Mesenchymal stem cell (in vitro differentiated cells and primary cell): ENCODE measurements around the gene CHMP1A.
A peak's percentile ranks its signal among the peaks of the same experiment; 100 is the strongest.

Experiments
- DNase-seq: peaks from one replicate; pipeline ENCODE4 v3.0.0-alpha.2; 2013
- H2AFZ ChIP-seq: one replicate; pipeline ENCODE4 v1.6.1; 2013; ENCODE audit warnings: low read depth, mild to moderate bottlenecking, control low read depth, inconsistent platforms, low read length, moderate library complexity
- H2AK5ac ChIP-seq: 2 replicates; pipeline ENCODE4 v1.6.1; 2013; ENCODE audit warnings: low read length, moderate library complexity, mild to moderate bottlenecking, inconsistent platforms; ENCODE audit not compliant: severe bottlenecking
- H2BK120ac ChIP-seq: one replicate; pipeline ENCODE4 v1.6.1; 2013; ENCODE audit warnings: low read depth, mild to moderate bottlenecking, inconsistent platforms, low read length, moderate library complexity
- H2BK12ac ChIP-seq, 2 experiments: one replicate each; pipeline ENCODE4 v1.6.1; 2013; ENCODE audit warnings: inconsistent platforms in 2 of 2, low read length in 2 of 2, mild to moderate bottlenecking in 2 of 2, moderate library complexity in 2 of 2, control low read depth in 1 of 2
- H2BK15ac ChIP-seq: one replicate; pipeline ENCODE4 v1.6.1; 2013; ENCODE audit warnings: mild to moderate bottlenecking, low read depth, inconsistent platforms; ENCODE audit not compliant: poor library complexity, severe bottlenecking
- H2BK5ac ChIP-seq: 2 replicates; pipeline ENCODE4 v1.6.1; 2013; ENCODE audit warnings: low read depth, mild to moderate bottlenecking, low read length, control low read depth, inconsistent platforms; ENCODE audit not compliant: poor library complexity, severe bottlenecking
- H3K14ac ChIP-seq, 2 experiments: one replicate each; pipeline ENCODE4 v1.6.1; 2013; ENCODE audit warnings: inconsistent platforms in 2 of 2, low read length in 2 of 2, control low read depth in 1 of 2, mild to moderate bottlenecking in 1 of 2, moderate library complexity in 1 of 2
- H3K18ac ChIP-seq, 2 experiments: one replicate each; pipeline ENCODE4 v1.6.1; 2013; ENCODE audit warnings: inconsistent platforms in 2 of 2, low read length in 2 of 2, control low read depth in 1 of 2, low read depth in 1 of 2, mild to moderate bottlenecking in 1 of 2
- H3K23ac ChIP-seq, 2 experiments: one replicate each; pipeline ENCODE4 v1.6.1; 2013; ENCODE audit warnings: inconsistent platforms in 2 of 2, low read length in 2 of 2, mild to moderate bottlenecking in 2 of 2, moderate library complexity in 2 of 2, control low read depth in 1 of 2
- H3K27ac ChIP-seq: 2 replicates; pipeline ENCODE4 v1.5.1; 2013; ENCODE audit warnings: mild to moderate bottlenecking, moderate library complexity, low read length, control low read depth, inconsistent platforms; ENCODE audit not compliant: poor library complexity, severe bottlenecking
- H3K27me3 ChIP-seq, 2 experiments: 2 replicates each; pipeline versions ENCODE4 v1.6.1 to v1.7.0; 2013; ENCODE audit warnings: low read length in 2 of 2, mild to moderate bottlenecking in 2 of 2, moderate library complexity in 2 of 2, control low read depth in 1 of 2, inconsistent platforms in 1 of 2; ENCODE audit not compliant: control insufficient read depth in 1 of 2, insufficient read depth in 1 of 2
- H3K36me3 ChIP-seq, 2 experiments: 2 replicates each; pipeline versions ENCODE4 v1.6.1 to v1.7.0; 2013; ENCODE audit warnings: low read length in 2 of 2, control low read depth in 1 of 2, inconsistent platforms in 1 of 2, low read depth in 1 of 2, mild to moderate bottlenecking in 1 of 2; ENCODE audit not compliant: insufficient read depth in 2 of 2, control insufficient read depth in 1 of 2
- H3K4ac ChIP-seq, 2 experiments: one replicate each; pipeline ENCODE4 v1.6.1; 2013; ENCODE audit warnings: inconsistent platforms in 2 of 2, low read length in 2 of 2, mild to moderate bottlenecking in 2 of 2, moderate library complexity in 2 of 2, control low read depth in 1 of 2, low read depth in 1 of 2
- H3K4me1 ChIP-seq: 2 replicates; pipeline ENCODE4 v1.6.1; 2013; ENCODE audit warnings: low read depth, low read length, control low read depth; ENCODE audit not compliant: control insufficient read depth, insufficient read depth
- H3K4me2 ChIP-seq: 2 replicates; pipeline ENCODE4 v1.6.1; 2013; ENCODE audit warnings: low read length, mild to moderate bottlenecking, inconsistent platforms; ENCODE audit not compliant: poor library complexity, severe bottlenecking
- H3K4me3 ChIP-seq, 2 experiments: 2 replicates each; pipeline versions ENCODE4 v1.5.1 to v1.7.0; 2013; ENCODE audit warnings: low read length in 2 of 2, mild to moderate bottlenecking in 2 of 2, control low read depth in 1 of 2, low read depth in 1 of 2; ENCODE audit not compliant: insufficient read depth in 1 of 2
- H3K79me1 ChIP-seq: replicated peaks from 2 replicates; pipeline ENCODE4 v1.6.1; 2013; ENCODE audit warnings: mild to moderate bottlenecking, control low read depth, low read length, inconsistent platforms; ENCODE audit not compliant: poor library complexity, severe bottlenecking
- H3K9ac ChIP-seq: 2 replicates; pipeline ENCODE4 v1.7.0; 2013; ENCODE audit warnings: mild to moderate bottlenecking, low read length, moderate library complexity
- H3K9me3 ChIP-seq: 2 replicates; pipeline ENCODE4 v1.7.0; 2013; ENCODE audit warnings: mild to moderate bottlenecking, low read length; ENCODE audit not compliant: control insufficient read depth
- H4K8ac ChIP-seq: one replicate; pipeline ENCODE4 v1.6.1; 2013; ENCODE audit warnings: inconsistent platforms, mild to moderate bottlenecking, low read length, moderate library complexity
- H4K91ac ChIP-seq: one replicate; pipeline ENCODE4 v1.6.1; 2013; ENCODE audit warnings: mild to moderate bottlenecking, low read length, inconsistent platforms
- WGBS: methylation state at CpG from one replicate; pipeline ENCODE4 v1.1.7; 2013; ENCODE audit warnings: mixed read lengths; 5-methylcytosine and 5-hydroxymethylcytosine counted together

The CHMP1A gene

GRCh38 chr16:89613954-89614459 lies 43.5 kb downstream of the CHMP1A start:
- H4K8ac ChIP-seq = no peak overlapping the region
- H3K14ac ChIP-seq = no peak overlapping the region
- H3K18ac ChIP-seq = no peak overlapping the region
- no peaks in the 10 kb centered on the region for H3K79me1 ChIP-seq
- H2AFZ ChIP-seq = no peak overlapping the region
- peaks cover 16% of the 10 kb centered on the region for H3K4me1 ChIP-seq
- no peak overlapping the region for H3K4ac ChIP-seq
- no peaks in the 10 kb centered on the region for H3K36me3 ChIP-seq
- no peak overlapping the region for H2AK5ac ChIP-seq
- no peak overlapping the region for H3K27ac ChIP-seq
- no peak overlapping the region for H3K4me3 ChIP-seq
- no peak overlapping the region for H2BK5ac ChIP-seq
- no peak overlapping the region for H2BK15ac ChIP-seq
- no peak overlapping the region for H4K91ac ChIP-seq
- no peaks in the 10 kb centered on the region for H3K9me3 ChIP-seq
- no peak overlapping the region for H2BK120ac ChIP-seq
- 93% methylated on average over 22 of the region's 22 CpGs for WGBS
- H3K9ac ChIP-seq = no peak overlapping the region
- no peak for DNase-seq
- peaks cover 0 to 46% of the 10 kb centered on the region in 2 experiments for H3K27me3 ChIP-seq
- no peak overlapping the region for H3K23ac ChIP-seq
- no peak overlapping the region for H2BK12ac ChIP-seq
- H3K4me2 ChIP-seq = no peak overlapping the region

DNA sequence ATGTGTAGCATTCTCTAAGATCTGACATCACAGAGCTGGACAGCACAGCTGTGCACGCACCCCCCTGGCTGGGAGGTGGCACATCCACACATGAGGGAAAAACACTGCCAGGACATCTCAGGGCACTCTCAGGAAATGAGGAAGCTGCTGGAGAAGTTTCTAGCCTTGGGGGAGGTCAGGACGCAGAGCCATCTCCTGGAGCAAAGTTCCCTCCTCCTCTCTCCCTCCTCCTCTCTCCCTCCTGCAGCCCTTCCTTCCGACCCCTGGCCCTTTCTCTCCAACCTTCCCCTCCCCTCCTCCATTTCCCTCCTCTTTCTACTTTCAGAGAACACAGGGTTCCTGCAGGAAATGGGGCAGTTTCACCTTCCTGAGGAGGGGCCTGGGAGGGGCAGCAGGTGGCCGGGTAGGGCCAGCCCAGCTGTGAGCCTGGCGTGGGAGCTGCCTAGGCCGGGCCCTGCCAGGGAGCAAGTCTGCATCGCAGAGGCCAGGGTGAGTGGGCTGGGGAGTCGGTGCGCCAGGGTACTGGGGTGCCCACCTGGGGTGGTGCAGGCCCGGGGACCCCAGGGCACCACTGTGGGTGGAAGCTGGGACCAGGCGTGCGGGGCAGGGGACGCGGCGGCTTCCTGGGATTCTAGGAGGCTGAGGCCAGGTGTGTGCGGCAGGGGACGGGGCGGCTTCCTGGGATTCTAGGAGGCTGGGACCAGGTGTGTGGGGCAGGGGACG lies 44.1 kb downstream of the CHMP1A start, which contains the start of gene DPEP1:
TSS of gene DPEP1 (plus strand) at position 412 of the 723 bp plus-strand sequence. CDS start 16,769 bp downstream, outside the sequence.
- no peak for DNase-seq
- Histone ChIP-seq H4K91ac (no peak within 1 kb of the TSS), H3K36me3 (no peaks in the 10 kb centered on the region), H3K18ac (peak within 1 kb of the TSS in 1 of 2 experiments; percentile 1), H3K9me3 (no peaks in the 10 kb centered on the region), H2AFZ (no peak within 1 kb of the TSS), H3K27me3 (peaks cover 0 to 48% of the 10 kb centered on the region in 2 experiments), H4K8ac (no peak within 1 kb of the TSS), H3K23ac (no peak within 1 kb of the TSS), H2BK15ac (no peak within 1 kb of the TSS), H2BK120ac (no peak within 1 kb of the TSS), H3K4me3 (no peak within 1 kb of the TSS), H3K14ac (no peak within 1 kb of the TSS), H2BK12ac (no peak within 1 kb of the TSS), H3K4me1 (peaks cover 20% of the 10 kb centered on the region), H2BK5ac (no peak within 1 kb of the TSS), H2AK5ac (no peak within 1 kb of the TSS), H3K4ac (no peak within 1 kb of the TSS), H3K27ac (no peak within 1 kb of the TSS), H3K9ac (no peak within 1 kb of the TSS), H3K79me1 (no peaks in the 10 kb centered on the region), H3K4me2 (no peak within 1 kb of the TSS)
- 83% methylated on average over 19 of the region's 19 CpGs for WGBS

- Histone ChIP-seq H2BK15ac (no peak overlapping the region), H2BK5ac (no peak overlapping the region), H4K8ac (no peak overlapping the region), H2AK5ac (no peak overlapping the region), H3K4me2 (no peak overlapping the region), H2BK12ac (no peak overlapping the region), H3K4ac (no peak overlapping the region), H3K36me3 (no peaks in the 10 kb centered on the region), H4K91ac (no peak overlapping the region), H3K14ac (no peak overlapping the region), H2BK120ac (no peak overlapping the region), H3K27me3 (peaks cover 0 to 52% of the 10 kb centered on the region in 2 experiments), H3K4me3 (no peak overlapping the region), H3K18ac (no peak overlapping the region), H3K79me1 (no peaks in the 10 kb centered on the region), H3K4me1 (peaks cover 21% of the 10 kb centered on the region), H3K9me3 (no peaks in the 10 kb centered on the region), H3K23ac (no peak overlapping the region), H2AFZ (no peak overlapping the region), H3K27ac (no peak overlapping the region), H3K9ac (no peak overlapping the region)
- DNase-seq = no peak
- WGBS = 90% methylated on average over 19 of the region's 20 CpGs
Observed at GRCh38 chr16:89612415-89613166, 44.9 kb downstream of the CHMP1A start.

GRCh38 chr16:89610108-89610453 lies 47.4 kb downstream of the CHMP1A start:
- H3K18ac ChIP-seq = no peak overlapping the region

More at GRCh38 chr16:89610108-89610453, 47.4 kb downstream of the CHMP1A start:
- no peak overlapping the region for H2AK5ac ChIP-seq
- no peak overlapping the region for H2BK5ac ChIP-seq
- H3K9ac ChIP-seq = no peak overlapping the region
- no peak overlapping the region for H2AFZ ChIP-seq
- no peak overlapping the region for H2BK12ac ChIP-seq
- no peaks in the 10 kb centered on the region for H3K9me3 ChIP-seq
- no peak overlapping the region for H3K4ac ChIP-seq
- 100% methylated on average over 1 of the region's 1 CpG for WGBS
- no peak overlapping the region for H2BK15ac ChIP-seq
- peaks cover 21% of the 10 kb centered on the region for H3K4me1 ChIP-seq
- H3K36me3 ChIP-seq = no peaks in the 10 kb centered on the region
- H2BK120ac ChIP-seq = no peak overlapping the region
- H3K27me3 ChIP-seq = peaks cover 0 to 48% of the 10 kb centered on the region in 2 experiments
- H3K14ac ChIP-seq = no peak overlapping the region
- H3K79me1 ChIP-seq = no peaks in the 10 kb centered on the region
- no peak for DNase-seq
- no peak overlapping the region for H3K4me3 ChIP-seq
- H3K4me2 ChIP-seq = no peak overlapping the region
- no peak overlapping the region for H3K23ac ChIP-seq
- no peak overlapping the region for H4K8ac ChIP-seq
- no peak overlapping the region for H3K27ac ChIP-seq
- no peak overlapping the region for H4K91ac ChIP-seq
